Liver (tissue), 3 donors: ENCODE measurements around the gene GLI3.

Experiments used
- CTCF ChIP-seq: fragments of 150-350 bp; IDR thresholded peaks from 2 replicates; pipeline ENCODE4 v1.5.1; 2017; ENCODE audit warnings: improper control_type of control experiment, low read depth, low read length; ENCODE audit not compliant: missing input control
- FOXA1 ChIP-seq: IDR thresholded peaks from 2 replicates; pipeline ENCODE4 v1.6.1; 2016; ENCODE audit warnings: antibody characterized with exemption
- MAX ChIP-seq: IDR thresholded peaks from 2 replicates; pipeline ENCODE4 v1.6.1; 2016; ENCODE audit warnings: antibody characterized with exemption
- RAD21 ChIP-seq, 2 donors: IDR thresholded peaks; 2 replicates each; pipeline ENCODE4 v1.6.1; 2016; ENCODE audit warnings: antibody characterized with exemption in 2 of 2, mild to moderate bottlenecking in 2 of 2
- donor health status: healthy.
- donor health status: healthy.

GRCh38 chr7:42237811-42238541 lies 967 bp upstream of the GLI3 start:
- no peak for TF ChIP-seq CTCF
- no peak for TF ChIP-seq MAX
- no peak for TF ChIP-seq FOXA1
- TF ChIP-seq RAD21 (IDR thresholded peaks at IDR 0.05): no peak
